WTC11 (cell line): ENCODE data around the gene SLC22A12.

ENCODE experiments used
- ATF2 ChIP-seq: sonication (generic); formaldehyde crosslinking; IDR thresholded peaks from 2 replicates; pipeline ENCODE4 v1.8.1; 2022; ENCODE audit warnings: low read depth, missing genetic modification reagents, borderline replicate concordance
- CTCF ChIP-seq: fragments of 200-600 bp; IDR thresholded peaks from 2 replicates; pipeline ENCODE4 v1.8.0; 2022; ENCODE audit warnings: antibody characterized with exemption
- FOXK1 ChIP-seq: sonication (generic); formaldehyde crosslinking; IDR thresholded peaks from 2 replicates; pipeline ENCODE4 v1.8.0; 2022; ENCODE audit warnings: mild to moderate bottlenecking, moderate library complexity, missing genetic modification reagents

- TF ChIP-seq ATF2 (CRISPR knock-in tag) (no peak), CTCF (no peak), FOXK1 (CRISPR knock-in tag) (no peak)
Observed at GRCh38 chr11:64544616-64545296, 46.3 kb upstream of the SLC22A12 start.
